Prostate gland (tissue), 2 donors: ENCODE data around the gene RMDN2.

Source experiments
- POLR2A ChIP-seq: fragments of 450-650 bp; IDR thresholded peaks from one replicate; pipeline ENCODE4 v1.6.1; 2016; ENCODE audit warnings: antibody characterized with exemption, mild to moderate bottlenecking
- TF ChIP-seq, protein P1 (sequence below), 4 experiments: fragments of 200-600 bp in 2 of 4; fragments of 450-650 bp in 2 of 4; sonication (generic) in 2 of 4; IDR thresholded peaks; 1 replicate in 3 of 4; 2 replicates in 1 of 4; pipeline ENCODE4 v1.5.1; 2016 to 2019; ENCODE audit warnings: antibody characterized with exemption in 4 of 4, mild to moderate bottlenecking in 2 of 4, moderate library complexity in 2 of 4

DNA sequence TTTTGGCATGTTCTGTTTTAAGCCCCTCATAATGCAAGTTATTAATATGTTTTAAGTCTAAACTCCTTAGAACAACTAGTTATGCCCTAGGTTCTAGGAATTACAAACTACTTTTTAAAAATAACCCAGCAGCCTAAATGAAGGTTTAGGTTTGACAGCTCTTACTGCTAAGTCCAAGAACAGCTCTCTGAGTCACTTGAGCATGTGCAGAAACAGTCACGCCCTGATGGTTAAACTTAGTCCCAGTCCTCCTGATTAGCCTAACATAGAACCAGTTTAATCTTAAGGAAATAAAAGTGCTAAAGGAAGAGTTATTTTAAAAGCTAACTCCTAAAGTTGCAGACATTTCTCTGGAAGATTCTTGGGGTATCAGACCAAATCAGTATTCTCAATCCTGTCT is 72.5 kb downstream of the RMDN2 start:
- TF ChIP-seq, protein P1, sequence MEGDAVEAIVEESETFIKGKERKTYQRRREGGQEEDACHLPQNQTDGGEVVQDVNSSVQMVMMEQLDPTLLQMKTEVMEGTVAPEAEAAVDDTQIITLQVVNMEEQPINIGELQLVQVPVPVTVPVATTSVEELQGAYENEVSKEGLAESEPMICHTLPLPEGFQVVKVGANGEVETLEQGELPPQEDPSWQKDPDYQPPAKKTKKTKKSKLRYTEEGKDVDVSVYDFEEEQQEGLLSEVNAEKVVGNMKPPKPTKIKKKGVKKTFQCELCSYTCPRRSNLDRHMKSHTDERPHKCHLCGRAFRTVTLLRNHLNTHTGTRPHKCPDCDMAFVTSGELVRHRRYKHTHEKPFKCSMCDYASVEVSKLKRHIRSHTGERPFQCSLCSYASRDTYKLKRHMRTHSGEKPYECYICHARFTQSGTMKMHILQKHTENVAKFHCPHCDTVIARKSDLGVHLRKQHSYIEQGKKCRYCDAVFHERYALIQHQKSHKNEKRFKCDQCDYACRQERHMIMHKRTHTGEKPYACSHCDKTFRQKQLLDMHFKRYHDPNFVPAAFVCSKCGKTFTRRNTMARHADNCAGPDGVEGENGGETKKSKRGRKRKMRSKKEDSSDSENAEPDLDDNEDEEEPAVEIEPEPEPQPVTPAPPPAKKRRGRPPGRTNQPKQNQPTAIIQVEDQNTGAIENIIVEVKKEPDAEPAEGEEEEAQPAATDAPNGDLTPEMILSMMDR (IDR thresholded peaks at IDR 0.05): no peak
- TF ChIP-seq POLR2A: no peak
